Astrocyte (in vitro differentiated cells and primary cell): ENCODE measurements around the gene MGAT3. TPM values are rescaled to one million over a fixed set of nuclear protein-coding genes. Genes with fewer than 3 reads are reported as not detected.

ENCODE experiments used
- DNase-seq: peaks from one replicate; pipeline ENCODE4 v3.0.0-alpha.2; 2010; ENCODE audit warnings: low read depth
- FAIRE-seq: peaks from 2 replicates; lab custom pipeline; 2011; peaks lifted over from hg19 to GRCh38; lab: Jason Lieb, UNC
- H2AFZ ChIP-seq: 2 replicates; pipeline ENCODE4 v1.6.0; 2012; ENCODE audit warnings: low read depth, low read length, inconsistent platforms
- H3K27ac ChIP-seq: 2 replicates; pipeline ENCODE4 v1.5.1; 2011; ENCODE audit warnings: low read depth, low read length, inconsistent platforms
- H3K27me3 ChIP-seq: 2 replicates; pipeline ENCODE4 v1.6.0; 2011; ENCODE audit warnings: low read length, inconsistent platforms; ENCODE audit not compliant: insufficient read depth
- H3K36me3 ChIP-seq: 2 replicates; pipeline ENCODE4 v1.5.1; 2011; ENCODE audit warnings: low read length, inconsistent platforms; ENCODE audit not compliant: insufficient read depth
- H3K4me1 ChIP-seq: 2 replicates; pipeline ENCODE4 v1.5.1; 2011; ENCODE audit warnings: low read length, inconsistent platforms; ENCODE audit not compliant: insufficient read depth
- H3K4me2 ChIP-seq: 2 replicates; pipeline ENCODE4 v1.6.0; 2012; ENCODE audit warnings: low read length, inconsistent platforms
- H3K4me3 ChIP-seq: 2 replicates; pipeline ENCODE4 v1.5.1; 2011; ENCODE audit warnings: low read depth, mild to moderate bottlenecking, low read length, inconsistent platforms; ENCODE audit not compliant: insufficient read depth
- H3K79me2 ChIP-seq: 2 replicates; pipeline ENCODE4 v1.6.0; 2012; ENCODE audit warnings: mild to moderate bottlenecking, low read length, inconsistent platforms; ENCODE audit not compliant: insufficient read depth
- H3K9ac ChIP-seq: 2 replicates; pipeline ENCODE4 v1.6.0; 2012; ENCODE audit warnings: mild to moderate bottlenecking, low read length, inconsistent platforms
- H3K9me3 ChIP-seq: 2 replicates; pipeline ENCODE4 v1.5.1; 2012; ENCODE audit warnings: low read depth, mild to moderate bottlenecking, low read length, inconsistent platforms; ENCODE audit not compliant: insufficient read depth
- H4K20me1 ChIP-seq: 2 replicates; pipeline ENCODE4 v1.6.0; 2012; ENCODE audit warnings: low read length, inconsistent platforms; ENCODE audit not compliant: insufficient read depth
- H3K27ac Mint-ChIP-seq: one replicate; pipeline ENCODE4 v1.8.0; 2021; ENCODE audit warnings: mild to moderate bottlenecking, mixed read lengths; ENCODE audit not compliant: unreplicated experiment
- H3K27me3 Mint-ChIP-seq: one replicate; pipeline ENCODE4 v1.8.0; 2021; ENCODE audit warnings: low read depth, mixed read lengths; ENCODE audit not compliant: unreplicated experiment
- H3K36me3 Mint-ChIP-seq: one replicate; pipeline ENCODE4 v1.8.0; 2021; ENCODE audit warnings: low read depth, mixed read lengths; ENCODE audit not compliant: unreplicated experiment
- H3K4me1 Mint-ChIP-seq: one replicate; pipeline ENCODE4 v1.8.0; 2021; ENCODE audit warnings: low read depth, mixed read lengths; ENCODE audit not compliant: unreplicated experiment
- H3K4me3 Mint-ChIP-seq: one replicate; pipeline ENCODE4 v1.8.0; 2021; ENCODE audit warnings: mild to moderate bottlenecking, moderate library complexity, mixed read lengths; ENCODE audit not compliant: unreplicated experiment
- H3K9me3 Mint-ChIP-seq: one replicate; pipeline ENCODE4 v1.8.0; 2021; ENCODE audit warnings: mild to moderate bottlenecking, mixed read lengths; ENCODE audit not compliant: unreplicated experiment
- CTCF ChIP-seq: IDR thresholded peaks from 2 replicates; pipeline ENCODE4 v1.5.1; 2011; ENCODE audit warnings: low read depth, mild to moderate bottlenecking, inconsistent platforms, low read length, moderate library complexity; ENCODE audit not compliant: insufficient read depth
- EZH2 ChIP-seq: IDR thresholded peaks from 2 replicates; pipeline ENCODE4 v1.6.1; 2012; ENCODE audit warnings: mild to moderate bottlenecking, low read length, inconsistent platforms; ENCODE audit not compliant: insufficient read depth
- total RNA-seq: library from RNA; stranded (reverse); gene quantifications from 2 replicates; pipeline ENCODE4 v1.2.1, GENCODE V29; 2021

The MGAT3 gene
- total RNA-seq, 1 donor from 2014 or later, result 7.9 TPM

- H4K20me1 ChIP-seq, result no peaks in the 10 kb centered on the region
- Mint-ChIP-seq H3K4me1 (no peaks in the 10 kb centered on the region), H3K4me3 (no peak overlapping the region), H3K27ac (peak overlapping the region; percentile 66), H3K27me3 (peaks cover 7% of the 10 kb centered on the region), H3K9me3 (no peaks in the 10 kb centered on the region), H3K36me3 (peaks cover 2% of the 10 kb centered on the region)
- H3K27me3 ChIP-seq, result no peaks in the 10 kb centered on the region
- no peak overlapping the region for H2AFZ ChIP-seq
- H3K9me3 ChIP-seq, result no peaks in the 10 kb centered on the region
- H3K36me3 ChIP-seq, result no peaks in the 10 kb centered on the region
- H3K4me2 ChIP-seq, result no peak overlapping the region
- peaks cover 19% of the 10 kb centered on the region for H3K4me1 ChIP-seq
- H3K79me2 ChIP-seq, result no peaks in the 10 kb centered on the region
- no peak for DNase-seq
- FAIRE-seq, result no peak
- no peak overlapping the region for H3K27ac ChIP-seq
- no peak overlapping the region for H3K9ac ChIP-seq
- H3K4me3 ChIP-seq, result no peak overlapping the region
- TF ChIP-seq EZH2 (no peak), CTCF (no peak)
Observed at GRCh38 chr22:39434721-39435120, 22.1 kb upstream of the MGAT3 start.

GRCh38 chr22:39435616-39436015 lies 21.2 kb upstream of the MGAT3 start:
- no peaks in the 10 kb centered on the region for H3K9me3 Mint-ChIP-seq
- TF ChIP-seq EZH2 (no peak), CTCF (no peak)
- Histone ChIP-seq H3K27ac (no peak overlapping the region), H3K79me2 (no peaks in the 10 kb centered on the region), H3K4me2 (no peak overlapping the region), H2AFZ (no peak overlapping the region), H3K9ac (no peak overlapping the region), H3K9me3 (no peaks in the 10 kb centered on the region), H3K4me1 (peaks cover 18% of the 10 kb centered on the region), H3K36me3 (no peaks in the 10 kb centered on the region), H3K27me3 (no peaks in the 10 kb centered on the region), H4K20me1 (no peaks in the 10 kb centered on the region), H3K4me3 (no peak overlapping the region)
- H3K4me3 Mint-ChIP-seq, result no peak overlapping the region
- DNase-seq (no peak), FAIRE-seq (no peak)
- H3K27ac Mint-ChIP-seq, result no peak overlapping the region
- peaks cover 2% of the 10 kb centered on the region for H3K36me3 Mint-ChIP-seq
- H3K4me1 Mint-ChIP-seq, result no peaks in the 10 kb centered on the region
- peaks cover 7% of the 10 kb centered on the region for H3K27me3 Mint-ChIP-seq

GRCh38 chr22:39437791-39438704 lies 18.8 kb upstream of the MGAT3 start:
- no peak overlapping the region for H3K27ac ChIP-seq
- no peaks in the 10 kb centered on the region for H3K27me3 ChIP-seq
- no peaks in the 10 kb centered on the region for H3K9me3 ChIP-seq
- H3K9ac ChIP-seq, result peak overlapping the region; percentile 14
- peaks cover 12% of the 10 kb centered on the region for H3K27me3 Mint-ChIP-seq
- no peaks in the 10 kb centered on the region for H3K4me1 Mint-ChIP-seq
- peak overlapping the region; percentile 66 for H2AFZ ChIP-seq
- FAIRE-seq (no peak), DNase-seq (no peak)
- peaks cover 5% of the 10 kb centered on the region for H3K4me1 ChIP-seq
- H3K4me3 ChIP-seq, result no peak overlapping the region
- no peaks in the 10 kb centered on the region for H3K9me3 Mint-ChIP-seq
- H4K20me1 ChIP-seq, result no peaks in the 10 kb centered on the region
- TF ChIP-seq EZH2 (no peak), CTCF (no peak)
- no peaks in the 10 kb centered on the region for H3K36me3 ChIP-seq
- peak overlapping the region; percentile 75 for H3K4me2 ChIP-seq
- no peak overlapping the region for H3K4me3 Mint-ChIP-seq
- peaks cover 2% of the 10 kb centered on the region for H3K36me3 Mint-ChIP-seq
- no peak overlapping the region for H3K27ac Mint-ChIP-seq
- no peaks in the 10 kb centered on the region for H3K79me2 ChIP-seq
